HG02885 (cell line): ENCODE measurements around the gene EXOSC5.
"Not testable (repeated sequence)": the region's sequence is repeated elsewhere in the genome, so short reads cannot be mapped to it uniquely, and the experiment has no call there.

Experiments used
- ATAC-seq: cut with Tn5 transposase; IDR thresholded peaks from one replicate; pipeline ENCODE4 v1.9.1; 2021; ENCODE audit warnings: mild to moderate bottlenecking; ENCODE audit not compliant: unreplicated experiment, poor library complexity

EXOSC5 gene

GRCh38 chr19:41408846-41409245 is 11.7 kb upstream of the EXOSC5 start:
- ATAC-seq, result not testable (repeated sequence)

GRCh38 chr19:41408256-41408655 is 11.1 kb upstream of the EXOSC5 start:
- ATAC-seq, result no peak

- no peak for ATAC-seq
Observed at GRCh38 chr19:41407271-41407670, 10.1 kb upstream of the EXOSC5 start.

- no peak for ATAC-seq
Observed at GRCh38 chr19:41405776-41406175, 8.6 kb upstream of the EXOSC5 start.

GRCh38 chr19:41403181-41403970 is 6.2 kb upstream of the EXOSC5 start:
- no peak for ATAC-seq

GRCh38 chr19:41402010-41402409 is 4.9 kb upstream of the EXOSC5 start:
- ATAC-seq, result no peak

- no peak for ATAC-seq
Observed at GRCh38 chr19:41401483-41401882, 4.3 kb upstream of the EXOSC5 start.

GRCh38 chr19:41399525-41399924 is 2.4 kb upstream of the EXOSC5 start:
- no peak for ATAC-seq

- no peak for ATAC-seq
Observed at GRCh38 chr19:41399091-41399490, 1.9 kb upstream of the EXOSC5 start.

GRCh38 chr19:41398598-41398997 is 1.4 kb upstream of the EXOSC5 start:
- ATAC-seq, result no peak

GRCh38 chr19:41398050-41398418 is 875 bp upstream of the EXOSC5 start:
- no peak for ATAC-seq

GRCh38 chr19:41395355-41395754 is 1.8 kb downstream of the EXOSC5 start:
- no peak for ATAC-seq

- no peak for ATAC-seq
Observed at GRCh38 chr19:41392775-41393174, 4.4 kb downstream of the EXOSC5 start.

GRCh38 chr19:41391618-41392017 is 5.5 kb downstream of the EXOSC5 start:
- ATAC-seq, result no peak

- ATAC-seq, result no peak
Observed at GRCh38 chr19:41386442-41386841, 10.7 kb downstream of the EXOSC5 start.

GRCh38 chr19:41384351-41384750 is 12.8 kb downstream of the EXOSC5 start:
- no peak for ATAC-seq

- ATAC-seq, result not testable (repeated sequence)
Observed at GRCh38 chr19:41381536-41381935, 15.6 kb downstream of the EXOSC5 start.

- ATAC-seq, result peak; percentile 54
Observed at GRCh38 chr19:41377977-41378709, 19.0 kb downstream of the EXOSC5 start.

GRCh38 chr19:41376998-41377365 is 20.2 kb downstream of the EXOSC5 start:
- ATAC-seq, result no peak

GRCh38 chr19:41376241-41376997 is 20.7 kb downstream of the EXOSC5 start, which contains the start of gene TMEM91:
TMEM91 (plus strand) TSS chr19:41376533; CDS start chr19:41378310, 1,777 bp downstream.
- no peak for ATAC-seq

- ATAC-seq, result no peak
Observed at GRCh38 chr19:41373993-41374392, 23.2 kb downstream of the EXOSC5 start.
